ENCODE measurements around the gene L3MBTL1. TPM values are rescaled to one million over a fixed set of nuclear protein-coding genes. Genes with fewer than 3 reads are reported as not detected.
A peak's percentile ranks its signal among the peaks of the same experiment; 100 is the strongest.

L3MBTL1 gene
- polyA plus RNA-seq, 1 donor (not counting 4 experiments of a cell fraction or from before 2014, with no cell fraction given), result 5.0 TPM

GRCh38 chr20:43536817-43537440 is 29.4 kb downstream of the L3MBTL1 start:
- Histone ChIP-seq H3K9ac (ENCODE audit: control insufficient read depth, extremely low read depth, insufficient read depth, low read length) (no peak overlapping the region), H3K36me3 (ENCODE audit: control insufficient read depth in 2 of 2, extremely low read depth in 1 of 2, insufficient read depth in 2 of 2, low read length in 2 of 2) (peaks cover 5 to 6% of the 10 kb centered on the region in 2 experiments), H4K20me1 (ENCODE audit: control insufficient read depth, extremely low read depth, insufficient read depth, low read length) (no peaks in the 10 kb centered on the region), H3K79me2 (ENCODE audit: control insufficient read depth, insufficient read depth, low read length) (no peaks in the 10 kb centered on the region), H3K9me3 (ENCODE audit: control insufficient read depth, low read depth, low read length) (no peaks in the 10 kb centered on the region), H3K9me1 (ENCODE audit: control insufficient read depth, extremely low read depth, insufficient read depth, low read length) (no peaks in the 10 kb centered on the region), H3K4me1 (ENCODE audit: control insufficient read depth, extremely low read depth, insufficient read depth, low read length) (no peaks in the 10 kb centered on the region), H3K27me3 (ENCODE audit: control insufficient read depth, extremely low read depth, insufficient read depth, low read length) (no peaks in the 10 kb centered on the region), H3K27ac (ENCODE audit: control insufficient read depth, insufficient read depth, low read length) (no peak overlapping the region), H3K4me3 (ENCODE audit: control insufficient read depth in 2 of 3, extremely low read depth in 1 of 3, insufficient read depth in 2 of 3, low read depth in 1 of 3, low read length in 3 of 3) (no peak overlapping the region), H3K4me2 (ENCODE audit: control insufficient read depth, extremely low read depth, insufficient read depth, low read depth, low read length) (no peak overlapping the region), H2AFZ (ENCODE audit: control insufficient read depth, low read length) (no peak overlapping the region)
- dilution Hi-C loops (cut with MboI; ENCODE audit: extremely low pct_ligation_motif_present, low sequenced_read_pairs), result no loop called here
- TF ChIP-seq EZH2 (IDR thresholded peaks at IDR 0.05; ENCODE audit: low read length) (no peak), CTCF (optimal IDR thresholded peaks at IDR 0.05 in 1 of 3, IDR thresholded peaks at IDR 0.05 in 1 of 3, conservative IDR thresholded peaks at IDR 0.05 in 1 of 3; ENCODE audit: extremely low read depth in 1 of 3, insufficient read depth in 2 of 3, low read length in 3 of 3) (no peak)
- DNase-seq (ENCODE audit: low read depth, low spot score), result no peak
- FAIRE-seq, result no peak

GRCh38 chr20:43537921-43538877 is 30.7 kb downstream of the L3MBTL1 start:
- no peak overlapping the region for H3K27ac ChIP-seq (ENCODE audit: control insufficient read depth, insufficient read depth, low read length)

More at GRCh38 chr20:43537921-43538877, 30.7 kb downstream of the L3MBTL1 start:
- FAIRE-seq (peak; percentile 71), DNase-seq (ENCODE audit: low read depth, low spot score) (no peak)
- dilution Hi-C loops (cut with MboI; ENCODE audit: extremely low pct_ligation_motif_present, low sequenced_read_pairs), result no loop called here
- H3K4me2 ChIP-seq (ENCODE audit: control insufficient read depth, extremely low read depth, insufficient read depth, low read depth, low read length), result no peak overlapping the region
- no peaks in the 10 kb centered on the region for H3K79me2 ChIP-seq (ENCODE audit: control insufficient read depth, insufficient read depth, low read length)
- no peak overlapping the region for H3K4me3 ChIP-seq (ENCODE audit: control insufficient read depth in 2 of 3, extremely low read depth in 1 of 3, insufficient read depth in 2 of 3, low read depth in 1 of 3, low read length in 3 of 3)
- peaks cover 5 to 6% of the 10 kb centered on the region in 2 experiments for H3K36me3 ChIP-seq (ENCODE audit: control insufficient read depth in 2 of 2, extremely low read depth in 1 of 2, insufficient read depth in 2 of 2, low read length in 2 of 2)
- H4K20me1 ChIP-seq (ENCODE audit: control insufficient read depth, extremely low read depth, insufficient read depth, low read length), result no peaks in the 10 kb centered on the region
- TF ChIP-seq EZH2 (IDR thresholded peaks at IDR 0.05; ENCODE audit: low read length) (no peak), CTCF (optimal IDR thresholded peaks at IDR 0.05 in 1 of 3, IDR thresholded peaks at IDR 0.05 in 1 of 3, conservative IDR thresholded peaks at IDR 0.05 in 1 of 3; ENCODE audit: extremely low read depth in 1 of 3, insufficient read depth in 2 of 3, low read length in 3 of 3) (peak; percentile 86 to 96 (median 94))
- no peaks in the 10 kb centered on the region for H3K9me3 ChIP-seq (ENCODE audit: control insufficient read depth, low read depth, low read length)
- H2AFZ ChIP-seq (ENCODE audit: control insufficient read depth, low read length), result no peak overlapping the region
- H3K4me1 ChIP-seq (ENCODE audit: control insufficient read depth, extremely low read depth, insufficient read depth, low read length), result no peaks in the 10 kb centered on the region
- H3K9me1 ChIP-seq (ENCODE audit: control insufficient read depth, extremely low read depth, insufficient read depth, low read length), result no peaks in the 10 kb centered on the region
- H3K27me3 ChIP-seq (ENCODE audit: control insufficient read depth, extremely low read depth, insufficient read depth, low read length), result no peaks in the 10 kb centered on the region
- H3K9ac ChIP-seq (ENCODE audit: control insufficient read depth, extremely low read depth, insufficient read depth, low read length), result no peak overlapping the region

Measured in keratinocyte (primary cell).